NCI-H2107 treated with DMSO at 0.1 percent for 48 hours (cell line): ENCODE measurements around the gene TJP3.

Source experiments
- DNase-seq: peaks from one replicate; lab custom pipeline; 2025; ENCODE audit not compliant: unreplicated experiment; lab: John Stamatoyannopoulos, UW

The TJP3 gene

GRCh38 chr19:3690551-3691371, 17.4 kb upstream of the TJP3 start:
- no peak for DNase-seq

GRCh38 chr19:3691372-3691716, 16.8 kb upstream of the TJP3 start:
- no peak for DNase-seq

GRCh38 chr19:3691726-3692125, 16.5 kb upstream of the TJP3 start:
- DNase-seq = no peak

GRCh38 chr19:3692141-3693024, 15.8 kb upstream of the TJP3 start:
- no peak for DNase-seq

GRCh38 chr19:3693025-3693925, 14.9 kb upstream of the TJP3 start:
- no peak for DNase-seq

- no peak for DNase-seq
Observed at GRCh38 chr19:3694361-3695123, 13.6 kb upstream of the TJP3 start.

GRCh38 chr19:3695124-3695733, 13.0 kb upstream of the TJP3 start:
- DNase-seq = no peak

- no peak for DNase-seq
Observed at GRCh38 chr19:3695986-3696659, 12.1 kb upstream of the TJP3 start.

- DNase-seq = no peak
Observed at GRCh38 chr19:3696660-3696995, 11.6 kb upstream of the TJP3 start.

GRCh38 chr19:3697094-3697493, 11.1 kb upstream of the TJP3 start:
- no peak for DNase-seq

GRCh38 chr19:3697671-3698385, 10.4 kb upstream of the TJP3 start:
- no peak for DNase-seq

- no peak for DNase-seq
Observed at GRCh38 chr19:3698386-3698950, 9.7 kb upstream of the TJP3 start.

GRCh38 chr19:3698974-3699740, 9.0 kb upstream of the TJP3 start:
- DNase-seq = no peak

- no peak for DNase-seq
Observed at GRCh38 chr19:3699741-3700241, 8.4 kb upstream of the TJP3 start.

GRCh38 chr19:3700242-3701032, 7.7 kb upstream of the TJP3 start, which contains the start of gene PIP5K1C:
TSS of gene PIP5K1C (minus strand) at chr19:3700468. CDS start at chr19:3700390, 78 bp downstream.
- DNase-seq = peak; percentile 65

GRCh38 chr19:3701200-3701599, 7.0 kb upstream of the TJP3 start:
- no peak for DNase-seq

- no peak for DNase-seq
Observed at GRCh38 chr19:3707868-3708206, 347 bp upstream of the TJP3 start.
